ENCODE results near the gene TRAPPC3L.
A peak's percentile ranks its signal among the peaks of the same experiment; 100 is the strongest.

The TRAPPC3L gene

DNA sequence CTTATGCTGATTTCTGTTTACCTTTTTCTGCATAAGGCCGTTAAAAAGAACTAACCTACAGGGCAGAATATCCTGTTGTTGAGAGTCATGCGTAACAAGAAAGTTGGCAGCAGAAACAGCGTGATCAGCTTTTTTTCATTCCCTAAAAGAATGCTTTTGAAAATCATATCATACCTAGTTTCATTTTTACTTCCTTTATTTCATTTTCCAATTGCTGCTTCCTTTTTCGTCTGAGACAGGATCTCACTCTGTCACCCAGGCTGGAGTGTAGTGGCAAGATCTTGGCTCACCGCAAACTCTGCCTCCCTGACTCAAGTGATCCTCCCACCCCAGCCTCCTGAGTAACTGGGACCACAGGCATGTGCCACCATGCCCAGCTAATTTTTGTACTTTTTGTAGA lies 80.2 kb downstream of the TRAPPC3L start:
- no peak for DNase-seq (ENCODE audit: low spot score)

GRCh38 chr6:116463301-116463700 lies 82.2 kb downstream of the TRAPPC3L start:
- no peak for DNase-seq (ENCODE audit: low spot score)

GRCh38 chr6:116461932-116462885 lies 83.3 kb downstream of the TRAPPC3L start:
- peak; percentile 78 for DNase-seq (ENCODE audit: low spot score)

- no peak for DNase-seq (ENCODE audit: low spot score)
These were observed 84.1 kb downstream of the TRAPPC3L start, which contains the start of gene CALHM6 for GRCh38 chr6:116461331-116461931. TSS of gene CALHM6 (plus strand) at chr6:116461375. CDS start at chr6:116461930, 555 bp downstream.

DNA sequence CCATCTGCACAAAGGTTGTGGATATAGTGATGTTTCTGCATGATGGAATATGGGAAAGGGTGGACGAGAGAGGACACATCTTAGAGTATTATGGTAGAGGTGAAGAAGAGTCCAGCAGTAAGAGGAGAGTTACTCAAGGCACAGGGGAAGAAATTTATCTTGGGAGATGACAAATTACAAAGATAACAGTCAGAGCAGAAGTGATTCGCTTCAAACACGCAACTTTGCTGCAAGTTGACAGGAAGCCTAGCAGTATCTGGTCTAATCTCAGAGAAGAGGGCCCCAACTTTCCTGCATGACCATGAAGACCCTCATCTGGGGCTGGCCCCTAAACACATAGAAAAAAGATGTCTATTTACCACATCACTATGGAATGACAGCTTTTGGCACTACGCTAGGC lies 85.6 kb downstream of the TRAPPC3L start:
- DNase-seq (ENCODE audit: low spot score): no peak

DNA sequence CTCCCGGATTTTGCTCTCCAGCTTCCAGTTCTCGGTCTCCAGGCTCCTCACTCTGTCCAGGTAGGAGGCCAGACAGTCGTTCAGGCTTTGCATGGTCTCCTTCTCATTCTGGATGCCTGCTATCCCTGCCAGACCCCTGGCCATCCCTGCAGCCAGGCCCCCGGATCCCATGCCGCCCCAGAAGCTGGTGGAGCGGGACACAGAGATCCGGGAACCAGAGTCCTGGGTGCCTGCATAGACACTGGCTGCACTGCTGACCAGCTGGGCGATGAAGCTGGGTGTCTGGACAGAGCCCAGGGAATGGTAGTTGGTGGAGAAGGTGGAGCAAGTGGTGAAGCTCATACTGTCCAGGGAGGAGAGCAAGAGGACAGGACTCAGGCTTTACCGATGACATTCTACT lies 87.2 kb downstream of the TRAPPC3L start:
- no peak for DNase-seq (ENCODE audit: low spot score)

DNA sequence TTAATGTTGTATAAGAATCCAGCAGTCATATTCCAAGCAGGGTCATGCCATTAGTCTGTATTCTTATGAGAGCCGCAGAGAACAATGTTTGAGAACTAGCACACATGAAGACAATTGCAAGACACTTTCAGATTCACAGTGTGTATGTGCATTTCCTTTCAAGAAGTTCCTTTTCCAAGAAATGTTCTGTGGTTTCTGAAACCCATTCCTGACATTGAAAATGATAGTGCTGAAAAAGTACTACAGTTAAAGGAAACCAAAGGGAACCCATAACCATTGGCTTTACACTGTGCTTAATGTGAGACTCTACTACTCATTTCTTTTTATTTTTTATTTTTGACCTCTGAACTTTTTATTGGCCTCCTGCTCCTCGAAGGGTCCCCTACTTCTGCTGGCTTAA lies 88.6 kb downstream of the TRAPPC3L start:
- no peak for DNase-seq (ENCODE audit: low spot score)

DNA sequence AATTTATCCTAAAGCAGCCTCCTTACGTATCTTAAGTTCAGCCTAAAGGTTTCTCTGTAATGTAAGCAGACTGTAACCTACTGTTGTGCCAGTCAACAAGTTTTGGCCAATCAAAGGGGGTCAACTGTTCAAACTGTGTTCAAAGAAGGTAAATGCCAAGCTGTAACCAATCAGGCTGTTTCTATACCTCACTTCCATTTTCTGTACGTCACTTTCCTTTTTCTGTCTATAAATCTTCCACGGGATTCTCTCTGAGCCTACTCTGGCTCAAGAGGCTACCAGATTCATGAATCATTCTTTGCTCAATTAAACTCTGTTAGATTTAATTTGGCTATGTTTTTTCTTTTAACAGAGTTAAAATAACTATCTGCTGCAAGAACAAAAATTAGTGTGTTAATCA lies 89.4 kb downstream of the TRAPPC3L start:
- no peak for DNase-seq (ENCODE audit: low spot score)

GRCh38 chr6:116452531-116452930 lies 93.0 kb downstream of the TRAPPC3L start:
- DNase-seq (ENCODE audit: low spot score): no peak

DNA sequence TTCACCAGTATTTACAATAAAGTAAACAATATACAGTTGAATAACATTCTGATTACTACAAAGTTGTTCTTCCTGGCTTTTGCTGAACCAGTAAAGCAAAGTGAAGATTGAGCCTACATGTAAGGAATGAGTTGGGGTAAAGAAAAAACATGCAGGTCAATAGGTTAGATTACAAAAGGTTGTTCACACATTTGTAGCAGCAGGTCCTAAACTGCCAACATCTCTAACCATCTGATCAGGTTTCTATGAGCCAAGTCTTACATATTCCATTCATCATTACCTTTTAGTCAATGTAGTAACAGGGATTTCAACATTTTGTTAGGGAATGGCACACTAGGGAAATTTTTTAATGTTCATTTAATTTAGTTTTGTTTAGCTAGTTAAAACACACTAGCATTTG lies 93.6 kb downstream of the TRAPPC3L start:
- no peak for DNase-seq (ENCODE audit: low spot score)

- no peak for DNase-seq (ENCODE audit: low spot score)
These were observed 94.4 kb downstream of the TRAPPC3L start for GRCh38 chr6:116450769-116451740.

GRCh38 chr6:116450185-116450710 lies 95.2 kb downstream of the TRAPPC3L start:
- no peak for DNase-seq (ENCODE audit: low spot score)

- DNase-seq (ENCODE audit: low spot score): no peak
These were observed 95.9 kb downstream of the TRAPPC3L start for GRCh38 chr6:116449565-116449964.

- peak; percentile 86 for DNase-seq (ENCODE audit: low spot score)
These were observed 97.9 kb downstream of the TRAPPC3L start for GRCh38 chr6:116447496-116448011.

DNA sequence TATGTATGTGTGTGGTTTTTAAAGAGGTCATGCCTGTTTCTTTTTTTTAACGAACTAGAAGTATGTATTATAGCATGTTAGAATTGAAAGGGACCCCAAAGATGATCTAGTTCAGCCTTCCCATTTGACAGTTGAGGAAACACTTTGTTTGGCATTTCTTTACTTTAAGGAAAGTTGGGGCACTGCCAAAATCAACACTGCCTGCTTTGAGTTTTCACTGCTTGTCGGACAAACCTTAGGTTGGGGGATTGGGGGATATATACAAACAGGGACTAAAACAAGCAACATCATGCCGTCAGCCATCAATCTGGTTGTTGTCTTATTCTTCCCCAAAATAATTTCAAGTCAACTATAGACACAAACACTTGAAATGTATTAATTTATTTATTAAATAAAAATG lies 98.4 kb downstream of the TRAPPC3L start:
- no peak for DNase-seq (ENCODE audit: low spot score)

DNA sequence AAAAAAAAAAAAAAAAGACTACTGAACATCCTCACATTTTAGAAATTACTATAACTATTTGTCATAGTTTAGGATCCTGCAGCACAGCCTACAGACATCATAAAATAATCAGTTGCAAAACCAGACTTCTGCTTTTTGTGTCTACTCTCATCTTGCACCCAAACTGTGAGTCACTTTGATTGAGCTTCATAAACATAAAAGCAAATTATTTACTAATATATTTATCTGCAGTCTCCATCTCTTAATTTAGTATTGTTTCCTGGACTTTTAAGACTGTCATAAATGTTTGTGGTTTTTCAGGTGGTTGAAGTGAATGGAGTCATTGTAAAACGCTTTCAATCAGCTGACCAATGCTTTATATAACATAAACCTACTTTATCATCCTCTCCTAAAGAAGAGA lies 99.1 kb downstream of the TRAPPC3L start:
- peak; percentile 26 for DNase-seq (ENCODE audit: low spot score)

- DNase-seq (ENCODE audit: low spot score): no peak
These were observed 100.4 kb downstream of the TRAPPC3L start for GRCh38 chr6:116445102-116445501.

Measured in AG20443 (cell line).